GM23338 (cell line): ENCODE results near the gene CYP1A2. TPM values are rescaled to one million over a fixed set of nuclear protein-coding genes. Genes with fewer than 3 reads are reported as not detected.

Experiments used
- ATAC-seq: fragments of 200-7000 bp; cut with Tn5 transposase; 3 replicates; pipeline ENCODE4 v1.9.1; 2020
- DNase-seq: peaks from one replicate; pipeline ENCODE4 v3.0.0-alpha.2; 2015; ENCODE audit warnings: low spot score
- H2AFZ ChIP-seq: fragments of 200-600 bp; sonication (generic); 2 replicates; pipeline ENCODE4 v1.8.0; 2016; ENCODE audit warnings: antibody characterized with exemption, mild to moderate bottlenecking, moderate library complexity
- H3F3A ChIP-seq: fragments of 200-600 bp; sonication (generic); replicated peaks from 2 replicates; pipeline ENCODE4 v1.8.0; 2017; ENCODE audit warnings: antibody characterized with exemption, mixed run types, low read depth
- H3K27ac ChIP-seq: fragments of 200-600 bp; sonication (generic); 2 replicates; pipeline ENCODE4 v1.6.1; 2016; ENCODE audit warnings: low read depth
- H3K27me3 ChIP-seq: fragments of 200-600 bp; sonication (generic); 2 replicates; pipeline ENCODE4 v1.8.0; 2016; ENCODE audit warnings: mild to moderate bottlenecking, mixed run types, moderate library complexity; ENCODE audit not compliant: insufficient read depth
- H3K36me3 ChIP-seq: fragments of 200-600 bp; sonication (generic); 2 replicates; pipeline ENCODE4 v1.8.0; 2016; ENCODE audit warnings: mild to moderate bottlenecking; ENCODE audit not compliant: insufficient read depth
- H3K4me1 ChIP-seq: fragments of 200-600 bp; sonication (generic); 2 replicates; pipeline ENCODE4 v1.8.0; 2016; ENCODE audit warnings: mild to moderate bottlenecking, moderate library complexity; ENCODE audit not compliant: insufficient read depth
- H3K4me2 ChIP-seq: fragments of 200-600 bp; sonication (generic); 2 replicates; pipeline ENCODE4 v1.7.1; 2017; ENCODE audit warnings: mixed run types
- H3K4me3 ChIP-seq: fragments of 200-600 bp; sonication (generic); 2 replicates; pipeline ENCODE4 v1.6.1; 2016; ENCODE audit warnings: mixed run types
- H3K79me2 ChIP-seq: fragments of 200-600 bp; sonication (generic); replicated peaks from 2 replicates; pipeline ENCODE4 v1.8.0; 2017; ENCODE audit warnings: mild to moderate bottlenecking; ENCODE audit not compliant: insufficient read depth
- H3K9me2 ChIP-seq: fragments of 200-600 bp; sonication (generic); 2 replicates; pipeline ENCODE4 v1.8.0; 2017; ENCODE audit not compliant: insufficient read depth
- H4K20me1 ChIP-seq: fragments of 200-600 bp; sonication (generic); replicated peaks from 2 replicates; pipeline ENCODE4 v1.8.0; 2017; ENCODE audit warnings: mild to moderate bottlenecking; ENCODE audit not compliant: insufficient read depth
- H3K27ac Mint-ChIP-seq: 2 replicates; pipeline ENCODE4 v1.8.0; 2020; ENCODE audit warnings: inconsistent platforms, mild to moderate bottlenecking, moderate library complexity, mixed read lengths
- H3K27me3 Mint-ChIP-seq: 3 replicates; pipeline ENCODE4 v1.8.0; 2022; ENCODE audit warnings: low read depth, mild to moderate bottlenecking, moderate library complexity, mixed read lengths, inconsistent platforms; ENCODE audit not compliant: insufficient read depth, poor library complexity
- H3K36me3 Mint-ChIP-seq: 3 replicates; pipeline ENCODE4 v1.8.0; 2021; ENCODE audit warnings: low read depth, mild to moderate bottlenecking, inconsistent platforms, moderate library complexity, mixed read lengths
- H3K4me1 Mint-ChIP-seq: 3 replicates; pipeline ENCODE4 v1.8.0; 2020; ENCODE audit warnings: mild to moderate bottlenecking, inconsistent platforms, mixed read lengths
- H3K4me3 Mint-ChIP-seq: 3 replicates; pipeline ENCODE4 v1.8.0; 2021; ENCODE audit warnings: moderate library complexity, mild to moderate bottlenecking, inconsistent platforms, mixed read lengths
- H3K9me3 Mint-ChIP-seq: 3 replicates; pipeline ENCODE4 v1.8.0; 2020; ENCODE audit warnings: moderate library complexity, mild to moderate bottlenecking, inconsistent platforms, mixed read lengths
- CREB1 ChIP-seq: fragments of 250-450 bp; sonication (Bioruptor Pico); IDR thresholded peaks from 2 replicates; pipeline ENCODE4 v1.5.0; 2020; ENCODE audit warnings: low read depth, mild to moderate bottlenecking, moderate library complexity
- EZH2phosphoT487 ChIP-seq: fragments of 200-600 bp; sonication (generic); IDR thresholded peaks from one replicate; pipeline ENCODE4 v1.8.1; 2018; ENCODE audit warnings: antibody characterized with exemption; ENCODE audit not compliant: unreplicated experiment
- NANOG ChIP-seq: IDR thresholded peaks from 2 replicates; pipeline ENCODE4 v1.6.1; 2016; ENCODE audit warnings: antibody characterized with exemption, borderline replicate concordance
- POLR2AphosphoS5 ChIP-seq: IDR thresholded peaks from 2 replicates; pipeline ENCODE4 v1.6.1; 2016; ENCODE audit warnings: antibody characterized with exemption, low read depth
- REST ChIP-seq: IDR thresholded peaks from one replicate; pipeline ENCODE4 v1.6.1; 2018; ENCODE audit warnings: antibody characterized with exemption; ENCODE audit not compliant: unreplicated experiment
- STAT1 ChIP-seq: IDR thresholded peaks from one replicate; pipeline ENCODE4 v1.6.1; 2016; ENCODE audit warnings: antibody characterized with exemption; ENCODE audit not compliant: unreplicated experiment
- ZNF114 ChIP-seq: fragments of 250-450 bp; sonication (Bioruptor Pico); IDR thresholded peaks from 2 replicates; pipeline ENCODE4 v1.5.0; 2020; ENCODE audit warnings: mild to moderate bottlenecking, moderate library complexity
- ZNF331 ChIP-seq: fragments of 250-450 bp; sonication (Bioruptor Pico); IDR thresholded peaks from 2 replicates; pipeline ENCODE4 v1.5.0; 2020; ENCODE audit warnings: low read depth, mild to moderate bottlenecking, moderate library complexity
- ZNF462 ChIP-seq: fragments of 250-450 bp; sonication (Bioruptor Pico); IDR thresholded peaks from 2 replicates; pipeline ENCODE4 v1.5.0; 2020; ENCODE audit warnings: mild to moderate bottlenecking, moderate library complexity
- polyA plus RNA-seq: library from polyadenylated mRNA; unstranded; fragments of >200 nt; fragmentation: Nextera tagmentation; extraction: Ambion mirVana; gene quantifications from 2 replicates; pipeline ENCODE4 v1.2.1, GENCODE V29; 2016
- total RNA-seq: library from RNA; depleted of rRNA; stranded (reverse); fragments of >200 nt; shearing (Covaris generic); gene quantifications from 2 replicates; pipeline ENCODE4 v1.2.3, GENCODE V29; 2014

The CYP1A2 gene
- total and polyA plus RNA-seq, 2 experiments from 2014 or later = not detected

- no peak for TF ChIP-seq ZNF462
- no peak for TF ChIP-seq ZNF114 (CRISPR knock-in tag)
- no peak for TF ChIP-seq NANOG
- TF ChIP-seq EZH2phosphoT487 = no peak
- no peak for TF ChIP-seq ZNF331
- TF ChIP-seq REST = no peak
Observed at GRCh38 chr15:74752011-74752410, 3.4 kb downstream of the CYP1A2 start (continued).

- no peaks in the 10 kb centered on the region for H3K36me3 Mint-ChIP-seq
- ATAC-seq (no peak), DNase-seq (no peak)
- Histone ChIP-seq H3K4me3 (no peak overlapping the region), H4K20me1 (no peaks in the 10 kb centered on the region), H3K79me2 (no peaks in the 10 kb centered on the region), H3K27me3 (no peaks in the 10 kb centered on the region), H3K27ac (no peak overlapping the region), H3K4me2 (no peak overlapping the region), H3K4me1 (no peaks in the 10 kb centered on the region), H3K36me3 (no peaks in the 10 kb centered on the region), H2AFZ (no peak overlapping the region), H3K9me2 (no peaks in the 10 kb centered on the region), H3F3A (no peaks in the 10 kb centered on the region)
- H3K9me3 Mint-ChIP-seq = no peaks in the 10 kb centered on the region; the same call in 2 of the 3 replicates
- H3K27ac Mint-ChIP-seq = no peak overlapping the region
- no peak for TF ChIP-seq NANOG
- no peak for TF ChIP-seq STAT1
- TF ChIP-seq CREB1 (CRISPR knock-in tag) = no peak
- TF ChIP-seq POLR2AphosphoS5 = no peak
- H3K4me3 Mint-ChIP-seq = no peak overlapping the region; the same call in 2 of the 3 replicates
- H3K27me3 Mint-ChIP-seq = peaks cover 12% of the 10 kb centered on the region
- peaks cover 6% of the 10 kb centered on the region for H3K4me1 Mint-ChIP-seq
Observed at GRCh38 chr15:74752531-74752930, 3.9 kb downstream of the CYP1A2 start.
